Muscle layer of duodenum (tissue), 2 donors: ENCODE measurements around the gene GPATCH8.

Source experiments
- H3K27ac ChIP-seq: one replicate; pipeline ENCODE4 v1.7.0; 2013; ENCODE audit warnings: mild to moderate bottlenecking, low read length
- H3K27me3 ChIP-seq: one replicate; pipeline ENCODE4 v1.7.0; 2013; ENCODE audit warnings: low read depth, mild to moderate bottlenecking, control low read depth, low read length
- H3K36me3 ChIP-seq, 2 donors: one replicate each; pipeline ENCODE4 v1.7.0; 2013; ENCODE audit warnings: low read length in 2 of 2, control low read depth in 1 of 2, mild to moderate bottlenecking in 1 of 2; ENCODE audit not compliant: insufficient read depth in 2 of 2, control insufficient read depth in 1 of 2
- H3K4me1 ChIP-seq, 2 donors: one replicate each; pipeline ENCODE4 v1.7.0; 2013; ENCODE audit warnings: low read length in 2 of 2, mild to moderate bottlenecking in 2 of 2, control low read depth in 1 of 2, moderate library complexity in 1 of 2; ENCODE audit not compliant: insufficient read depth in 2 of 2, control insufficient read depth in 1 of 2
- H3K4me3 ChIP-seq, 2 donors: one replicate each; pipeline ENCODE4 v1.7.0; 2013; ENCODE audit warnings: low read length in 2 of 2, low read depth in 1 of 2, mild to moderate bottlenecking in 1 of 2
- H3K9me3 ChIP-seq, 2 donors: one replicate each; pipeline ENCODE4 v1.7.0; 2013; ENCODE audit warnings: low read length in 2 of 2, control low read depth in 1 of 2, mild to moderate bottlenecking in 1 of 2; ENCODE audit not compliant: control insufficient read depth in 1 of 2
- donor health status: healthy.

Gene GPATCH8

DNA sequence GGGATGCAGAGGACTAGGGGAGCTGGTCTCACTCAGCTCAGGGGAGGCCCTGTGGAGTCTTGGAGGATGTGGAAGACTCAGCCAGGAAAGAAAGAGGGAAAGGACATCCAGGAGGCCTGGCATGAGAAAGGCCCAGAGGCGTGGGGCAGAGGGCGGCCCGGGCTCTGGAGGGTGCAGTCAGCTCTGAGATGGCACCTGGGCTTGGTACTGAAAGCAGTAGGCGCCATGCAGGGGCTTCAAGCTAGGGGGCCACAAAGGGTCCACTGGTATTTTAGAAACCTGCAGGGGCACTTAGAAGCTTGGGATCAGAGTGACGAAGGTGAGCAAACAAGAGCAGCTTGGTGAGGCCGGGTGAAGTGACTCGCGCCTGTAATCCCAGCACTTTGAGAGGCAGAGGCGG is 145.1 kb downstream of the GPATCH8 start:
- Histone ChIP-seq H3K4me3 (no peak overlapping the region), H3K36me3 (no peaks in the 10 kb centered on the region), H3K9me3 (no peaks in the 10 kb centered on the region), H3K4me1 (peaks cover 0 to 20% of the 10 kb centered on the region in 2 donors), H3K27me3 (peaks cover 11% of the 10 kb centered on the region), H3K27ac (no peak overlapping the region)

- Histone ChIP-seq H3K27me3 (no peaks in the 10 kb centered on the region), H3K4me3 (no peak overlapping the region), H3K4me1 (peaks cover 0 to 6% of the 10 kb centered on the region in 2 donors), H3K27ac (no peak overlapping the region), H3K36me3 (peaks cover 8 to 18% of the 10 kb centered on the region in 2 donors), H3K9me3 (no peaks in the 10 kb centered on the region)
Observed at GRCh38 chr17:44356241-44356640, 147.0 kb downstream of the GPATCH8 start.

- Histone ChIP-seq H3K36me3 (peaks cover 13 to 24% of the 10 kb centered on the region in 2 donors), H3K27me3 (no peaks in the 10 kb centered on the region), H3K9me3 (no peaks in the 10 kb centered on the region), H3K4me3 (no peak overlapping the region), H3K27ac (no peak overlapping the region), H3K4me1 (peaks cover 0 to under 1% of the 10 kb centered on the region in 2 donors)
Observed at GRCh38 chr17:44355642-44356099, 147.5 kb downstream of the GPATCH8 start.

DNA sequence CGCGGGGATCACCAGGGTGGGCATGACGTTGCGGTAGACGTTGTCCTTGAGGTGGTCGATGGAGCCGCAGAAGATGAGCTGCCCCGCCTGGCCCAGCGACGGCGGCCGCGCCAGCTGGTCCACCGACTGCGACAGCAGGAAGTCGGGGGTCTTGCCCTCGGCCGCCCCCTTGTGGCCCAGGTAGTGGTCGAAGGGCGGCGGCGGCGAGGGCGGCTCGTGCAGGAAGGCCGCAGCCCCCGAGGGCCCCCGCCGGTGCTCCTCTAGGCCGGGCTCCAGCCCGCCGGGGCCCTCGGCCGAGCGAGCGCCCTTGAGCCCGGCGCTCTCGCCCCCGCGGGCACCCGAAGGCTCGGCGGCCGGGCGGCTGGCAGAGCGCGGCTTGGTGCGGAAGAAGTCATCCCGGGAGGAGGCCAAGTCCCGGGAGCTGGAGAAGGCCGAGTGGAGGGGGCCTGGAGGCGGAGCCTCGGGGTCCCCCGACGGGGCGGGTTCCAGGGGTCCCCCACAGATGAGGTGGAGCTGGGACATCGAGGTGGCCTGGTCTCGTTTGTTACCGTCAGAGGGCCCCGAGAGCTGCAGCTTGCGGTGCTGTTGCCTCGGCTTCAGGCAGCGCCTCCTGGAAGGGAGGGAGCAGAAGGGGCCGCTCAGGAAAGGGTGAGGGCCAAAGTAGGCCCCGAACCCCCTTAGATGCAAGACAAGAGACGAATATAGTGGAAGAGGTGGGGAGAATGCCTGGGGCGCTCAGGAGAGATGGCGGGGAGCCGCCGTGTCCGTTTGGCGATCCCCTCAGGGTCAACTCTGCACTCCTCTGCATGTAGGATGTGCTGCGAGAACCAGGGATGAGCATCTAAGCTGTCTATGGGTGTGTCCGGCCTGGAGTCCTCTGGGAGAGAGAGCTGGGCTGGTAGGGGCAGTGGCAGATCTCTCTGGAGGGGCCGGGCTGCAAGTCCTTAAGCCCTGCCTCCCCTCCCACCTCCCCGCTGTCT is 148.3 kb downstream of the GPATCH8 start:
- Histone ChIP-seq H3K27me3 (no peaks in the 10 kb centered on the region), H3K27ac (no peak overlapping the region), H3K4me1 (no peaks in the 10 kb centered on the region), H3K36me3 (peaks cover 13 to 32% of the 10 kb centered on the region in 2 donors), H3K9me3 (no peaks in the 10 kb centered on the region), H3K4me3 (no peak overlapping the region)

DNA sequence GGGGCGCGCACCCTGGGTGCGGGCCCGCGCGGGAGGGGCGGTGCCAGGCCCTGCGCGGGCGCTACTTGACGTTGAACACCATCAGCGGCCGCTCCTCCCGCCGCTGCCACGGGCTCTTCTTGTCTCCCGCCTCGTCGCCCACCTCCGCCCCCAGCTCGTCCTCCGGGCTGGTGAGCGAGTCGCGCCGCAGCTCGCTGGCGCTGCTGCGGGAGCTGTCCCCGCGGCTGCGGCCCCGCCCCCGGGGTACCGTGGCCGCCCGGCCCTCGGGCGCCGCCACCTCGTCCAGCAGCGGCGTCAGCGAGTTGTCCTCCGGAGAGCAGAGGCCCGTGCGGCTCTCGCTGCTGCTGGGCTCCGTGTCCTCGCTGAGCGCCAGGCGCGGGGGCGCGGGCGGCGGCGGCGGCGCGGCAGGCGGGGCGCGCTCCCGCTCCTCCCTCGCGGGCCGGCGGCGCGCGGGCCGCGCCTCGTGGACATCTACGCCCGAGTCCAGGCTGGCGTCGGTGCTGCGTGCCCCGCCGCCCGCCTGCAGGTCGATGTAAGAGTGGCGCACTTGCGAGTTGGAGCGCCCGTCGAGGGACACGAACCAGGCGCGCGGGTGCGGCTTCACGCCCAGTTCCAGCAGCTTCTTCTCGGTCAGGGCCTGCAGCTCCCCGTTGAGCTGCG is 149.4 kb downstream of the GPATCH8 start:
- no peaks in the 10 kb centered on the region for H3K27me3 ChIP-seq
- H3K27ac ChIP-seq: no peak overlapping the region
- peak overlapping the region in 1 of 2 donors; percentile 34 for H3K4me3 ChIP-seq
- H3K4me1 ChIP-seq: peaks cover 0 to 4% of the 10 kb centered on the region in 2 donors
- H3K36me3 ChIP-seq: peaks cover 17 to 42% of the 10 kb centered on the region in 2 donors
- H3K9me3 ChIP-seq: no peaks in the 10 kb centered on the region

DNA sequence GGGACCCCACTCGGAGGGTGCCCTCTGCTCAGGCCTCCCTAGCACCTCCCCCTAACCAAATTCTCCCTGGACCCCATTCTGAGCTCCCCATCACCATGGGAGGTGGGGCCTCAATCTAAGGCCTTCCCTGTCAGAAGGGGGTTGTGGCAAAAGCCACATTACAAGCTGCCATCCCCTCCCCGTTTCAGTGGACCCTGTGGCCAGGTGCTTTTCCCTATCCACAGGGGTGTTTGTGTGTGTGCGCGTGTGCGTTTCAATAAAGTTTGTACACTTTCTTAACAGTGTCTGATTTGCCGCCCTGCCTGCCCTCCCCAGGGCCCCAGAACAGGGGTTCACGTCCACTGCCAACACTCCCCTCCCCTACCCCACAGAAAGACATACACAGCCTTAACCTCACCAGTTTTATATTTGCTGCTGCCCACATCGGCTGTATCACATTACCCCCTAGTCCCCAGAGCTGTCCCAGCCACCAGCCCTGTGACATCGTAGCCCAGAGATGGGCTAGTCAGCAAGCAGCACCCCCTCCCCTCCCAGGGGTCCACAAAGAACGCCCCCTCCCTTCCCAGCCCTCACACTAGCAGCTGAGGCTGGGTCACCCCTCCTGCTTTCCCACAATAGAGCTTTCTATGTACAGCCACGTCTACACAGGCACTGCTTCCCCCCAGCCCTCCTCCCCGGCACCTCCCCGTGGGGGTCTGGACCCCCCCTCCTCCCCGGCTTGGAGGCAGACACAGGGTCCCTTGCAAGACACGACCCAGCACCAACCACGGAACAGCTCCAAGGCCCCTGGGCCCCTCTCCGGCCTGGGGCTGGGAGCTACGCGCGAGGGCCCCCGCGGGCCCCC is 150.2 kb downstream of the GPATCH8 start:
- peaks cover 0 to 12% of the 10 kb centered on the region in 2 donors for H3K4me1 ChIP-seq
- H3K27me3 ChIP-seq: no peaks in the 10 kb centered on the region
- H3K9me3 ChIP-seq: no peaks in the 10 kb centered on the region
- H3K27ac ChIP-seq: no peak overlapping the region
- H3K4me3 ChIP-seq: peak overlapping the region in 1 of 2 donors; percentile 34
- H3K36me3 ChIP-seq: peaks cover 17 to 45% of the 10 kb centered on the region in 2 donors

DNA sequence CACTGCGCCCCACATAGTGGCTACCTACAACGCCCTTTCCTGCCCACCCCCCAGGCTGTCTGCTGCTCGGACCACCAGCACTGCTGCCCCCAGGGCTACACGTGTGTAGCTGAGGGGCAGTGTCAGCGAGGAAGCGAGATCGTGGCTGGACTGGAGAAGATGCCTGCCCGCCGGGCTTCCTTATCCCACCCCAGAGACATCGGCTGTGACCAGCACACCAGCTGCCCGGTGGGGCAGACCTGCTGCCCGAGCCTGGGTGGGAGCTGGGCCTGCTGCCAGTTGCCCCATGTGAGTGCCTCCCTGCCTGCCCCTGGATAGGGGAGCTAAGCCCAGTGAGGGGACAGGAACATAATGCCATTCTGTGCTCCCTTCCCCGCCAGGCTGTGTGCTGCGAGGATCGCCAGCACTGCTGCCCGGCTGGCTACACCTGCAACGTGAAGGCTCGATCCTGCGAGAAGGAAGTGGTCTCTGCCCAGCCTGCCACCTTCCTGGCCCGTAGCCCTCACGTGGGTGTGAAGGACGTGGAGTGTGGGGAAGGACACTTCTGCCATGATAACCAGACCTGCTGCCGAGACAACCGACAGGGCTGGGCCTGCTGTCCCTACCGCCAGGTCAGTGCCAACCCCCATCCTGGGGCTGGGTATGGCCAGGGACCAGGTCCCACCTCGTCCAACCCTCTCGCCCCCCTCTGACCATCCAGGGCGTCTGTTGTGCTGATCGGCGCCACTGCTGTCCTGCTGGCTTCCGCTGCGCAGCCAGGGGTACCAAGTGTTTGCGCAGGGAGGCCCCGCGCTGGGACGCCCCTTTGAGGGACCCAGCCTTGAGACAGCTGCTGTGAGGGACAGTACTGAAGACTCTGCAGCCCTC is 151.0 kb downstream of the GPATCH8 start:
- no peaks in the 10 kb centered on the region for H3K9me3 ChIP-seq
- no peak overlapping the region for H3K4me3 ChIP-seq
- H3K4me1 ChIP-seq: peaks cover 0 to 12% of the 10 kb centered on the region in 2 donors
- H3K36me3 ChIP-seq: peaks cover 17 to 45% of the 10 kb centered on the region in 2 donors
- H3K27me3 ChIP-seq: no peaks in the 10 kb centered on the region
- H3K27ac ChIP-seq: no peak overlapping the region

DNA sequence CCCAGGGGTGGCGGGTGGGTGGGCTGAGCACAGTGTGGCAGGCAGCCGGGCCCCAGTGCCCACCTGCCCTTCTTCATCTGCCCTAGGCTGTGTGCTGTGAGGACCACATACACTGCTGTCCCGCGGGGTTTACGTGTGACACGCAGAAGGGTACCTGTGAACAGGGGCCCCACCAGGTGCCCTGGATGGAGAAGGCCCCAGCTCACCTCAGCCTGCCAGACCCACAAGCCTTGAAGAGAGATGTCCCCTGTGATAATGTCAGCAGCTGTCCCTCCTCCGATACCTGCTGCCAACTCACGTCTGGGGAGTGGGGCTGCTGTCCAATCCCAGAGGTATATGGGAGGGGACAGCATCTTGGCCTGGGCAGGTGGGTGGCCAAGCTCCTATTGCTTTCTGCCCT is 151.7 kb downstream of the GPATCH8 start:
- Histone ChIP-seq H3K4me1 (peaks cover 0 to 13% of the 10 kb centered on the region in 2 donors), H3K27ac (no peak overlapping the region), H3K36me3 (peaks cover 17 to 45% of the 10 kb centered on the region in 2 donors), H3K27me3 (no peaks in the 10 kb centered on the region), H3K9me3 (no peaks in the 10 kb centered on the region), H3K4me3 (no peak overlapping the region)

DNA sequence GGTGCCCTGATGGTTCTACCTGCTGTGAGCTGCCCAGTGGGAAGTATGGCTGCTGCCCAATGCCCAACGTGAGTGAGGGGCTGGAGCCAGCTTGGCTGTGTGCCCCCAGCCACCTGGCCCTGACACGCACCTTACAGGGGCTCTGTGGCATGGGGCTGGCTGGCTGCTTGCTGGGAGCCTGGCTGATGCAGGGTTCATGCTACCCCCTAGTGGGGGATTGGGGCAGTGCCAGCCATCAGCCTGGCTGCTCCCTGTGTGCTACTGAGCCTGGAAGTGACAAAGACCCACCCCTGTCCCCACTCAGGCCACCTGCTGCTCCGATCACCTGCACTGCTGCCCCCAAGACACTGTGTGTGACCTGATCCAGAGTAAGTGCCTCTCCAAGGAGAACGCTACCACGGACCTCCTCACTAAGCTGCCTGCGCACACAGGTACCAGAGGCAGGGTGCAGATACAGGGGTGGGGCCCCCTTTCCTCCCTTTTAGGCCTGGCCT is 152.4 kb downstream of the GPATCH8 start:
- no peak overlapping the region for H3K27ac ChIP-seq
- H3K4me3 ChIP-seq: no peak overlapping the region
- H3K9me3 ChIP-seq: no peaks in the 10 kb centered on the region
- no peaks in the 10 kb centered on the region for H3K27me3 ChIP-seq
- H3K4me1 ChIP-seq: peaks cover 0 to 20% of the 10 kb centered on the region in 2 donors
- H3K36me3 ChIP-seq: peaks cover 17 to 45% of the 10 kb centered on the region in 2 donors

DNA sequence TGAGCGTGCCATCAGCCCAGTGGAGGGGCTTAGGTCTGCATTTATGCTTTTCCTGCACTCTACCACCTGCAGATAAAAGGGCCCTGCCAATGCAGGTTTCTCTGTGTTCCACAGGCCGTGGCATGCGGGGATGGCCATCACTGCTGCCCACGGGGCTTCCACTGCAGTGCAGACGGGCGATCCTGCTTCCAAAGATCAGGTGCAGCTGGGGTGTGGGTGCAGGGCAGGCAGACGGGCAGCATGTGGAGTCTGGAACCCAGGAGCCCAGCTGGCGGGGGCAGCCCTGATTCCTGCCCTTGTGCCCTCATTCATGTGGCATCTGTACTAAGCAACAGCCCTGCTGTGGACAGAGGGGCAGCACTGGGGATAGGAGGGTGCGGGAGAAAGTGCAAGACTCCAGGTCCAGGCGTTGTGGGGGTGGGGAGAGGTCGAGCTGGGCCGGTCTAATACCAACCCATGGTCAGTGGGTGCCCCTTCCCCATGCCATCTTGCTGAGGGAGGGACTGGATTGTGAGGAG is 153.6 kb downstream of the GPATCH8 start:
- Histone ChIP-seq H3K27ac (no peak overlapping the region), H3K4me1 (peaks cover 0 to 22% of the 10 kb centered on the region in 2 donors), H3K4me3 (no peak overlapping the region), H3K36me3 (peaks cover 17 to 45% of the 10 kb centered on the region in 2 donors), H3K9me3 (no peaks in the 10 kb centered on the region), H3K27me3 (no peaks in the 10 kb centered on the region)
